Right atrium auricular region (tissue), 2 donors: ENCODE data around the gene BIRC2. TPM values are rescaled to one million over a fixed set of nuclear protein-coding genes. Genes with fewer than 3 reads are reported as not detected.
"Not testable (repeated sequence)": the region's sequence is repeated elsewhere in the genome, so short reads cannot be mapped to it uniquely, and the experiment has no call there.

Experiments
- DNase-seq: peaks from one replicate; pipeline ENCODE4 v3.0.0-alpha.2; 2019; ENCODE audit warnings: low spot score
- H3K27ac ChIP-seq, 2 donors: fragments of 200-600 bp; sonication (generic); 1 replicate in 1 of 2; 2 replicates in 1 of 2; pipeline ENCODE4 v1.5.1; 2016 to 2019
- H3K27me3 ChIP-seq, 2 donors: fragments of 200-600 bp; sonication (generic); one replicate each; pipeline versions ENCODE4 v1.5.1 to v1.6.0; 2017 to 2019
- H3K36me3 ChIP-seq: fragments of 200-600 bp; sonication (generic); one replicate; pipeline ENCODE4 v1.5.1; 2016
- H3K4me1 ChIP-seq, 2 donors: fragments of 200-600 bp; sonication (generic); one replicate each; pipeline versions ENCODE4 v1.5.1 to v1.6.0; 2017 to 2019
- H3K4me3 ChIP-seq, 2 donors: fragments of 200-600 bp; sonication (generic); 1 replicate in 1 of 2; 2 replicates in 1 of 2; pipeline ENCODE4 v1.5.1; 2017 to 2019; ENCODE audit warnings: mild to moderate bottlenecking in 1 of 2, moderate library complexity in 1 of 2
- H3K9me3 ChIP-seq, 2 donors: fragments of 200-600 bp; sonication (generic); one replicate each; pipeline ENCODE4 v1.5.1; 2019
- CTCF ChIP-seq, 2 donors: fragments of 200-600 bp; sonication (generic); IDR thresholded peaks; one replicate each; pipeline ENCODE4 v1.5.1; 2019; ENCODE audit warnings: antibody characterized with exemption in 2 of 2
- total RNA-seq, 2 donors: library from RNA; depleted of rRNA; stranded (reverse); fragments of >200 nt; gene quantifications; one replicate each; pipeline ENCODE4 v1.1.0, GENCODE V29; 2016

Gene BIRC2
- total RNA-seq, 2 donors from 2014 or later = 31.5 to 36.8 TPM

- Histone ChIP-seq H3K36me3 (peaks cover 5% of the 10 kb centered on the region), H3K27me3 (no peaks in the 10 kb centered on the region), H3K4me1 (no peaks in the 10 kb centered on the region), H3K4me3 (no peak overlapping the region), H3K9me3 (no peaks in the 10 kb centered on the region), H3K27ac (no peak overlapping the region)
- TF ChIP-seq CTCF (IDR thresholded peaks at IDR 0.05) = no peak
- no peak for DNase-seq
These were observed 18.3 kb upstream of the BIRC2 start for GRCh38 chr11:102328748-102329147.

- Histone ChIP-seq H3K4me1 (no peaks in the 10 kb centered on the region), H3K9me3 (no peaks in the 10 kb centered on the region), H3K27me3 (no peaks in the 10 kb centered on the region), H3K27ac (no peak overlapping the region), H3K4me3 (no peak overlapping the region), H3K36me3 (peaks cover 5% of the 10 kb centered on the region)
- DNase-seq = no peak
- TF ChIP-seq CTCF (IDR thresholded peaks at IDR 0.05) = no peak
These were observed 16.8 kb upstream of the BIRC2 start for GRCh38 chr11:102330231-102330630.

- H3K27me3 ChIP-seq = no peaks in the 10 kb centered on the region
- no peak for TF ChIP-seq CTCF (IDR thresholded peaks at IDR 0.05)
- H3K4me3 ChIP-seq = no peak overlapping the region
- no peaks in the 10 kb centered on the region for H3K9me3 ChIP-seq
- DNase-seq = no peak
- peaks cover 5% of the 10 kb centered on the region for H3K36me3 ChIP-seq
- no peak overlapping the region for H3K27ac ChIP-seq
- no peaks in the 10 kb centered on the region for H3K4me1 ChIP-seq
These were observed 15.7 kb upstream of the BIRC2 start for GRCh38 chr11:102331341-102331740.

- DNase-seq = no peak
- H3K36me3 ChIP-seq = peaks cover 14% of the 10 kb centered on the region
These were observed 14.4 kb upstream of the BIRC2 start for GRCh38 chr11:102332611-102332994.

GRCh38 chr11:102338479-102339010 lies 8.5 kb upstream of the BIRC2 start:
- Histone ChIP-seq H3K27me3 (no peaks in the 10 kb centered on the region), H3K9me3 (no peaks in the 10 kb centered on the region), H3K36me3 (peaks cover 9% of the 10 kb centered on the region), H3K4me1 (no peaks in the 10 kb centered on the region), H3K4me3 (no peak overlapping the region), H3K27ac (no peak overlapping the region)
- no peak for TF ChIP-seq CTCF (IDR thresholded peaks at IDR 0.05)
- no peak for DNase-seq

More at GRCh38 chr11:102332611-102332994, 14.4 kb upstream of the BIRC2 start:
- Histone ChIP-seq H3K9me3 (no peaks in the 10 kb centered on the region), H3K27me3 (no peaks in the 10 kb centered on the region), H3K4me3 (no peak overlapping the region), H3K27ac (no peak overlapping the region), H3K4me1 (no peaks in the 10 kb centered on the region)
- TF ChIP-seq CTCF (IDR thresholded peaks at IDR 0.05) = no peak

- not testable (repeated sequence) for H3K9me3 ChIP-seq, DNase-seq, H3K4me3 ChIP-seq, H3K27me3 ChIP-seq, H3K36me3 ChIP-seq, H3K4me1 ChIP-seq, H3K27ac ChIP-seq
These were observed 5.7 kb upstream of the BIRC2 start for GRCh38 chr11:102341311-102341710.
